Liver (tissue), 9 donors: ENCODE data around the gene EPHA6. TPM values are rescaled to one million over a fixed set of nuclear protein-coding genes. Genes with fewer than 3 reads are reported as not detected.

Source experiments
- DNase-seq: peaks from one replicate; pipeline ENCODE4 v3.0.0-alpha.2; 2017; ENCODE audit warnings: low spot score
- H3K27ac ChIP-seq, 2 donors: one replicate each; pipeline ENCODE4 v1.7.0; 2013; ENCODE audit warnings: inconsistent platforms in 2 of 2, low read length in 2 of 2, control low read depth in 1 of 2, low read depth in 1 of 2, mild to moderate bottlenecking in 1 of 2
- H3K27me3 ChIP-seq, 4 donors: one replicate each; pipeline versions ENCODE4 v1.6.1 to v1.7.0; 2013; ENCODE audit warnings: low read length in 3 of 4, inconsistent platforms in 1 of 4, mild to moderate bottlenecking in 1 of 4, moderate library complexity in 1 of 4; ENCODE audit not compliant: control insufficient read depth in 4 of 4, insufficient read depth in 4 of 4
- H3K36me3 ChIP-seq, 4 donors: one replicate each; pipeline versions ENCODE4 v1.6.1 to v1.7.0; 2013; ENCODE audit warnings: low read length in 3 of 4, mild to moderate bottlenecking in 3 of 4, low read depth in 1 of 4, moderate library complexity in 1 of 4; ENCODE audit not compliant: control insufficient read depth in 4 of 4, insufficient read depth in 3 of 4
- H3K4me1 ChIP-seq, 4 donors: one replicate each; pipeline versions ENCODE4 v1.6.1 to v1.7.0; 2013; ENCODE audit warnings: low read length in 3 of 4, mild to moderate bottlenecking in 3 of 4, moderate library complexity in 1 of 4; ENCODE audit not compliant: control insufficient read depth in 4 of 4, insufficient read depth in 4 of 4
- H3K4me3 ChIP-seq, 3 donors: one replicate each; pipeline versions ENCODE4 v1.6.1 to v1.7.0; 2013; ENCODE audit warnings: low read length in 3 of 3, control low read depth in 1 of 3, low read depth in 1 of 3, mild to moderate bottlenecking in 1 of 3
- H3K9ac ChIP-seq, 2 donors: one replicate each; pipeline ENCODE4 v1.7.0; 2013; ENCODE audit warnings: low read length in 2 of 2, mild to moderate bottlenecking in 2 of 2, moderate library complexity in 2 of 2, control low read depth in 1 of 2, low read depth in 1 of 2
- H3K9me3 ChIP-seq, 4 donors: one replicate each; pipeline versions ENCODE4 v1.6.1 to v1.7.0; 2013; ENCODE audit warnings: low read length in 3 of 4; ENCODE audit not compliant: control insufficient read depth in 4 of 4
- EGR1 ChIP-seq, 2 donors: IDR thresholded peaks; 2 replicates each; pipeline ENCODE4 v1.6.1; 2016 to 2018; ENCODE audit warnings: antibody characterized with exemption in 2 of 2, low read depth in 2 of 2
- FOXA1 ChIP-seq: IDR thresholded peaks from 2 replicates; pipeline ENCODE4 v1.6.1; 2016; ENCODE audit warnings: antibody characterized with exemption
- FOXA2 ChIP-seq: IDR thresholded peaks from 2 replicates; pipeline ENCODE4 v1.6.1; 2016; ENCODE audit warnings: antibody characterized with exemption
- GABPA ChIP-seq, 2 donors: IDR thresholded peaks in 1 of 2; conservative IDR thresholded peaks in 1 of 2; 2 replicates each; pipeline ENCODE4 v1.6.1; 2016; ENCODE audit warnings: antibody characterized with exemption in 2 of 2, mild to moderate bottlenecking in 1 of 2, moderate library complexity in 1 of 2
- HNF4A ChIP-seq, 2 donors: conservative IDR thresholded peaks; 2 replicates each; pipeline ENCODE4 v1.6.1; 2016; ENCODE audit warnings: antibody characterized with exemption in 2 of 2, mild to moderate bottlenecking in 2 of 2
- HNF4G ChIP-seq: IDR thresholded peaks from 2 replicates; pipeline ENCODE4 v1.6.1; 2016; ENCODE audit warnings: antibody characterized with exemption
- JUND ChIP-seq, 2 donors: IDR thresholded peaks; 2 replicates each; pipeline ENCODE4 v1.6.1; 2016; ENCODE audit warnings: antibody characterized with exemption in 2 of 2
- NR2F2 ChIP-seq: IDR thresholded peaks from 2 replicates; pipeline ENCODE4 v1.6.1; 2016; ENCODE audit warnings: antibody characterized with exemption
- RAD21 ChIP-seq, 2 donors: IDR thresholded peaks; 2 replicates each; pipeline ENCODE4 v1.6.1; 2016; ENCODE audit warnings: antibody characterized with exemption in 2 of 2, mild to moderate bottlenecking in 2 of 2
- RXRA ChIP-seq, 2 donors: IDR thresholded peaks; 2 replicates each; pipeline ENCODE4 v1.6.1; 2017 to 2018; ENCODE audit warnings: antibody characterized with exemption in 2 of 2, mild to moderate bottlenecking in 1 of 2
- SP1 ChIP-seq: IDR thresholded peaks from 2 replicates; pipeline ENCODE4 v1.6.1; 2018; ENCODE audit warnings: antibody characterized with exemption, mild to moderate bottlenecking
- TAF1 ChIP-seq: conservative IDR thresholded peaks from 2 replicates; pipeline ENCODE4 v1.6.1; 2016; ENCODE audit warnings: antibody characterized with exemption, mild to moderate bottlenecking
- YY1 ChIP-seq: IDR thresholded peaks from 2 replicates; pipeline ENCODE4 v1.6.1; 2016; ENCODE audit warnings: antibody characterized with exemption, mild to moderate bottlenecking
- WGBS: extraction: QIAGEN DNeasy Blood & Tissue Kit; methylation state at CpG from one replicate; pipeline ENCODE4 v1.1.7; 2013; 5-methylcytosine and 5-hydroxymethylcytosine counted together
- polyA plus RNA-seq, 2 donors: library from polyadenylated mRNA; stranded (reverse) in 1 of 2; unstranded in 1 of 2; fragments of 200-250 nt in 1 of 2; fragments of >200 nt in 1 of 2; fragmentation: Nextera tagmentation in 1 of 2; extraction: Ambion mirVana in 1 of 2; gene quantifications; one replicate each; pipeline versions ENCODE4 v1.2.1 to v1.2.3, GENCODE V29; 2013 to 2015
- total RNA-seq, 2 donors: library from RNA; depleted of rRNA; stranded (reverse); fragments of >200 nt; gene quantifications; one replicate each; pipeline ENCODE4 v1.2.3, GENCODE V29; 2014
- TF ChIP-seq, protein P1 (sequence below): IDR thresholded peaks from 2 replicates; pipeline ENCODE4 v1.6.1; 2016; ENCODE audit warnings: antibody characterized with exemption, mild to moderate bottlenecking
- TF ChIP-seq, protein P2 (sequence below): fragments of 150-350 bp; IDR thresholded peaks from 2 replicates; pipeline ENCODE4 v1.5.1; 2017; ENCODE audit warnings: improper control_type of control experiment, low read depth, low read length; ENCODE audit not compliant: missing input control
- TF ChIP-seq, protein P3 (sequence below): IDR thresholded peaks from 2 replicates; pipeline ENCODE4 v1.6.1; 2016; ENCODE audit warnings: antibody characterized with exemption
- TF ChIP-seq, protein P4 (sequence below): IDR thresholded peaks from 2 replicates; pipeline ENCODE4 v1.6.1; 2016; ENCODE audit warnings: antibody characterized with exemption
- TF ChIP-seq, protein P5 (sequence below): IDR thresholded peaks from 2 replicates; pipeline ENCODE4 v1.6.1; 2016; ENCODE audit warnings: antibody characterized with exemption
- donor health status: healthy.
- donor health status: healthy.
- donor health status: healthy.
- donor health status: healthy.
- donor health status: healthy.

Gene EPHA6
- total and polyA plus RNA-seq, 4 donors = 0.05 to 0.17 (median 0.05) TPM; not detected in 1

DNA sequence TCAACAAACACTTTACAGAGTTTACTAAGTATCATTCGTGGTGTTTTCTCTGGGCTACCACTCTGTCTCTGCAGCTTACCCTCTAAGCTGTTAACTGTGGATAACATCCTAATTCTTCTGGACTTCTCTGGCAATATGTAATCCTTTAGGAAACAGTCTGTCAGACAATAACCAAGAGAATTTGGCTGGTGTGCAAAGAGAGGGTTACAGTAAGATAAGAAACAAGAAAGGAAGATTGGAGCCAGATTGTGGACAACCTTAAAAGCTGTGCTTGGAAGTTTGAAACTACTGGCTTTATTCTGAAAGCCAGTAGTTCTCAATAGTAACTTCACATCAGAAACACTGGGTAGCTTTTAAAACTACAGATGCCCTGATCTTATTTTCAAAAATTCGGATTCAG, 950.9 kb downstream of the EPHA6 start:
- no peak for DNase-seq
- H3K9ac ChIP-seq = no peak overlapping the region
- TF ChIP-seq, protein P1, sequence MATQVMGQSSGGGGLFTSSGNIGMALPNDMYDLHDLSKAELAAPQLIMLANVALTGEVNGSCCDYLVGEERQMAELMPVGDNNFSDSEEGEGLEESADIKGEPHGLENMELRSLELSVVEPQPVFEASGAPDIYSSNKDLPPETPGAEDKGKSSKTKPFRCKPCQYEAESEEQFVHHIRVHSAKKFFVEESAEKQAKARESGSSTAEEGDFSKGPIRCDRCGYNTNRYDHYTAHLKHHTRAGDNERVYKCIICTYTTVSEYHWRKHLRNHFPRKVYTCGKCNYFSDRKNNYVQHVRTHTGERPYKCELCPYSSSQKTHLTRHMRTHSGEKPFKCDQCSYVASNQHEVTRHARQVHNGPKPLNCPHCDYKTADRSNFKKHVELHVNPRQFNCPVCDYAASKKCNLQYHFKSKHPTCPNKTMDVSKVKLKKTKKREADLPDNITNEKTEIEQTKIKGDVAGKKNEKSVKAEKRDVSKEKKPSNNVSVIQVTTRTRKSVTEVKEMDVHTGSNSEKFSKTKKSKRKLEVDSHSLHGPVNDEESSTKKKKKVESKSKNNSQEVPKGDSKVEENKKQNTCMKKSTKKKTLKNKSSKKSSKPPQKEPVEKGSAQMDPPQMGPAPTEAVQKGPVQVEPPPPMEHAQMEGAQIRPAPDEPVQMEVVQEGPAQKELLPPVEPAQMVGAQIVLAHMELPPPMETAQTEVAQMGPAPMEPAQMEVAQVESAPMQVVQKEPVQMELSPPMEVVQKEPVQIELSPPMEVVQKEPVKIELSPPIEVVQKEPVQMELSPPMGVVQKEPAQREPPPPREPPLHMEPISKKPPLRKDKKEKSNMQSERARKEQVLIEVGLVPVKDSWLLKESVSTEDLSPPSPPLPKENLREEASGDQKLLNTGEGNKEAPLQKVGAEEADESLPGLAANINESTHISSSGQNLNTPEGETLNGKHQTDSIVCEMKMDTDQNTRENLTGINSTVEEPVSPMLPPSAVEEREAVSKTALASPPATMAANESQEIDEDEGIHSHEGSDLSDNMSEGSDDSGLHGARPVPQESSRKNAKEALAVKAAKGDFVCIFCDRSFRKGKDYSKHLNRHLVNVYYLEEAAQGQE = no peak
- TF ChIP-seq, protein P2, sequence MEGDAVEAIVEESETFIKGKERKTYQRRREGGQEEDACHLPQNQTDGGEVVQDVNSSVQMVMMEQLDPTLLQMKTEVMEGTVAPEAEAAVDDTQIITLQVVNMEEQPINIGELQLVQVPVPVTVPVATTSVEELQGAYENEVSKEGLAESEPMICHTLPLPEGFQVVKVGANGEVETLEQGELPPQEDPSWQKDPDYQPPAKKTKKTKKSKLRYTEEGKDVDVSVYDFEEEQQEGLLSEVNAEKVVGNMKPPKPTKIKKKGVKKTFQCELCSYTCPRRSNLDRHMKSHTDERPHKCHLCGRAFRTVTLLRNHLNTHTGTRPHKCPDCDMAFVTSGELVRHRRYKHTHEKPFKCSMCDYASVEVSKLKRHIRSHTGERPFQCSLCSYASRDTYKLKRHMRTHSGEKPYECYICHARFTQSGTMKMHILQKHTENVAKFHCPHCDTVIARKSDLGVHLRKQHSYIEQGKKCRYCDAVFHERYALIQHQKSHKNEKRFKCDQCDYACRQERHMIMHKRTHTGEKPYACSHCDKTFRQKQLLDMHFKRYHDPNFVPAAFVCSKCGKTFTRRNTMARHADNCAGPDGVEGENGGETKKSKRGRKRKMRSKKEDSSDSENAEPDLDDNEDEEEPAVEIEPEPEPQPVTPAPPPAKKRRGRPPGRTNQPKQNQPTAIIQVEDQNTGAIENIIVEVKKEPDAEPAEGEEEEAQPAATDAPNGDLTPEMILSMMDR = no peak
- TF ChIP-seq FOXA2 (no peak), SP1 (no peak), YY1 (no peak)
- H3K4me3 ChIP-seq = no peak overlapping the region
- no peak overlapping the region for H3K27ac ChIP-seq
- no peaks in the 10 kb centered on the region for H3K9me3 ChIP-seq
- H3K27me3 ChIP-seq = no peaks in the 10 kb centered on the region
- H3K36me3 ChIP-seq = no peaks in the 10 kb centered on the region
- 20% methylated on average over 2 of the region's 2 CpGs for WGBS
- peaks cover 0 to 17% (median 14%) of the 10 kb centered on the region in 4 donors for H3K4me1 ChIP-seq

DNA sequence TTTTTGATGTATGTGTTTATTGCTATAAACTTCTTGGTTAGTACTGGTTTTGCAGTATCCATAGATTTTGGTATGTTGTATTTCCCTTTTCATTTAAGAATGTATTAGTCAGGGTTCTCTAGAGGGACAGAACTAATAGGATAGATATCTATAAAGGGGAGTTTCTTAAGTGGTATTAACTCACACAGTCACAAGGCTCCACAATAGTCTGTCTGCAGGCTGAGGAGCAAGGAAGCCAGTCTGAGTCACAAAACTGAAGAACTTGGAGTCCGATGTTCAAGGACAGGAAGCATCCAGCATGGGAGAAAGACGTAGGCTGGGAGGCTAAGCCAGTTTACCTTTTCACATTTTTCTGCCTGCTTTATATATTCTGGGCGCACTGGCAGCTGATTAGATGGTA, 958.5 kb downstream of the EPHA6 start:
- Histone ChIP-seq H3K9ac (no peak overlapping the region), H3K9me3 (no peaks in the 10 kb centered on the region), H3K4me1 (no peaks in the 10 kb centered on the region), H3K4me3 (no peak overlapping the region), H3K36me3 (peaks cover 0 to 3% (median 0%) of the 10 kb centered on the region in 4 donors), H3K27ac (no peak overlapping the region), H3K27me3 (no peaks in the 10 kb centered on the region)
- TF ChIP-seq RXRA (IDR thresholded peaks at IDR 0.05) = no peak
- TF ChIP-seq EGR1 (IDR thresholded peaks at IDR 0.05; ENCODE audit: low read depth in 2 of 2) = no peak
- TF ChIP-seq FOXA1 = no peak
- TF ChIP-seq GABPA (IDR thresholded peaks at IDR 0.05 in 1 of 2, conservative IDR thresholded peaks at IDR 0.05 in 1 of 2) = no peak
- TF ChIP-seq, protein P3, sequence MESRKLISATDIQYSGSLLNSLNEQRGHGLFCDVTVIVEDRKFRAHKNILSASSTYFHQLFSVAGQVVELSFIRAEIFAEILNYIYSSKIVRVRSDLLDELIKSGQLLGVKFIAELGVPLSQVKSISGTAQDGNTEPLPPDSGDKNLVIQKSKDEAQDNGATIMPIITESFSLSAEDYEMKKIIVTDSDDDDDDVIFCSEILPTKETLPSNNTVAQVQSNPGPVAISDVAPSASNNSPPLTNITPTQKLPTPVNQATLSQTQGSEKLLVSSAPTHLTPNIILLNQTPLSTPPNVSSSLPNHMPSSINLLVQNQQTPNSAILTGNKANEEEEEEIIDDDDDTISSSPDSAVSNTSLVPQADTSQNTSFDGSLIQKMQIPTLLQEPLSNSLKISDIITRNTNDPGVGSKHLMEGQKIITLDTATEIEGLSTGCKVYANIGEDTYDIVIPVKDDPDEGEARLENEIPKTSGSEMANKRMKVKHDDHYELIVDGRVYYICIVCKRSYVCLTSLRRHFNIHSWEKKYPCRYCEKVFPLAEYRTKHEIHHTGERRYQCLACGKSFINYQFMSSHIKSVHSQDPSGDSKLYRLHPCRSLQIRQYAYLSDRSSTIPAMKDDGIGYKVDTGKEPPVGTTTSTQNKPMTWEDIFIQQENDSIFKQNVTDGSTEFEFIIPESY = no peak
- no peak for TF ChIP-seq FOXA2
- TF ChIP-seq, protein P4, sequence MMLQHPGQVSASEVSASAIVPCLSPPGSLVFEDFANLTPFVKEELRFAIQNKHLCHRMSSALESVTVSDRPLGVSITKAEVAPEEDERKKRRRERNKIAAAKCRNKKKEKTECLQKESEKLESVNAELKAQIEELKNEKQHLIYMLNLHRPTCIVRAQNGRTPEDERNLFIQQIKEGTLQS = no peak
- no peak for TF ChIP-seq NR2F2
- TF ChIP-seq HNF4A (conservative IDR thresholded peaks at IDR 0.05) = no peak
- TF ChIP-seq HNF4G = no peak
- TF ChIP-seq, protein P1 = no peak
- TF ChIP-seq SP1 = no peak
- TF ChIP-seq RAD21 (IDR thresholded peaks at IDR 0.05) = no peak
- TF ChIP-seq, protein P2 = no peak
- TF ChIP-seq JUND (IDR thresholded peaks at IDR 0.05) = no peak
- TF ChIP-seq, protein P5, sequence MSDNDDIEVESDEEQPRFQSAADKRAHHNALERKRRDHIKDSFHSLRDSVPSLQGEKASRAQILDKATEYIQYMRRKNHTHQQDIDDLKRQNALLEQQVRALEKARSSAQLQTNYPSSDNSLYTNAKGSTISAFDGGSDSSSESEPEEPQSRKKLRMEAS = no peak
- TF ChIP-seq TAF1 = no peak
- WGBS = 95% methylated on average over 3 of the region's 3 CpGs
- no peak for DNase-seq
